GM23338 (cell line): Measurements from ENCODE around the gene NR3C1. TPM values are rescaled to one million over a fixed set of nuclear protein-coding genes. Genes with fewer than 3 reads are reported as not detected.

Source experiments
- ATAC-seq: fragments of 200-7000 bp; cut with Tn5 transposase; 3 replicates; pipeline ENCODE4 v1.9.1; 2020
- DNase-seq: peaks from one replicate; pipeline ENCODE4 v3.0.0-alpha.2; 2015; ENCODE audit warnings: low spot score
- H2AFZ ChIP-seq: fragments of 200-600 bp; sonication (generic); 2 replicates; pipeline ENCODE4 v1.8.0; 2016; ENCODE audit warnings: antibody characterized with exemption, mild to moderate bottlenecking, moderate library complexity
- H3F3A ChIP-seq: fragments of 200-600 bp; sonication (generic); replicated peaks from 2 replicates; pipeline ENCODE4 v1.8.0; 2017; ENCODE audit warnings: antibody characterized with exemption, mixed run types, low read depth
- H3K27ac ChIP-seq: fragments of 200-600 bp; sonication (generic); 2 replicates; pipeline ENCODE4 v1.6.1; 2016; ENCODE audit warnings: low read depth
- H3K27me3 ChIP-seq: fragments of 200-600 bp; sonication (generic); 2 replicates; pipeline ENCODE4 v1.8.0; 2016; ENCODE audit warnings: mild to moderate bottlenecking, mixed run types, moderate library complexity; ENCODE audit not compliant: insufficient read depth
- H3K36me3 ChIP-seq: fragments of 200-600 bp; sonication (generic); 2 replicates; pipeline ENCODE4 v1.8.0; 2016; ENCODE audit warnings: mild to moderate bottlenecking; ENCODE audit not compliant: insufficient read depth
- H3K4me1 ChIP-seq: fragments of 200-600 bp; sonication (generic); 2 replicates; pipeline ENCODE4 v1.8.0; 2016; ENCODE audit warnings: mild to moderate bottlenecking, moderate library complexity; ENCODE audit not compliant: insufficient read depth
- H3K4me2 ChIP-seq: fragments of 200-600 bp; sonication (generic); 2 replicates; pipeline ENCODE4 v1.7.1; 2017; ENCODE audit warnings: mixed run types
- H3K4me3 ChIP-seq: fragments of 200-600 bp; sonication (generic); 2 replicates; pipeline ENCODE4 v1.6.1; 2016; ENCODE audit warnings: mixed run types
- H3K79me2 ChIP-seq: fragments of 200-600 bp; sonication (generic); replicated peaks from 2 replicates; pipeline ENCODE4 v1.8.0; 2017; ENCODE audit warnings: mild to moderate bottlenecking; ENCODE audit not compliant: insufficient read depth
- H3K9me2 ChIP-seq: fragments of 200-600 bp; sonication (generic); 2 replicates; pipeline ENCODE4 v1.8.0; 2017; ENCODE audit not compliant: insufficient read depth
- H4K20me1 ChIP-seq: fragments of 200-600 bp; sonication (generic); replicated peaks from 2 replicates; pipeline ENCODE4 v1.8.0; 2017; ENCODE audit warnings: mild to moderate bottlenecking; ENCODE audit not compliant: insufficient read depth
- H3K27ac Mint-ChIP-seq: 2 replicates; pipeline ENCODE4 v1.8.0; 2020; ENCODE audit warnings: inconsistent platforms, mild to moderate bottlenecking, moderate library complexity, mixed read lengths
- H3K27me3 Mint-ChIP-seq: 3 replicates; pipeline ENCODE4 v1.8.0; 2022; ENCODE audit warnings: low read depth, mild to moderate bottlenecking, moderate library complexity, mixed read lengths, inconsistent platforms; ENCODE audit not compliant: insufficient read depth, poor library complexity
- H3K36me3 Mint-ChIP-seq: 3 replicates; pipeline ENCODE4 v1.8.0; 2021; ENCODE audit warnings: low read depth, mild to moderate bottlenecking, inconsistent platforms, moderate library complexity, mixed read lengths
- H3K4me1 Mint-ChIP-seq: 3 replicates; pipeline ENCODE4 v1.8.0; 2020; ENCODE audit warnings: mild to moderate bottlenecking, inconsistent platforms, mixed read lengths
- H3K4me3 Mint-ChIP-seq: 3 replicates; pipeline ENCODE4 v1.8.0; 2021; ENCODE audit warnings: moderate library complexity, mild to moderate bottlenecking, inconsistent platforms, mixed read lengths
- H3K9me3 Mint-ChIP-seq: 3 replicates; pipeline ENCODE4 v1.8.0; 2020; ENCODE audit warnings: moderate library complexity, mild to moderate bottlenecking, inconsistent platforms, mixed read lengths
- CREB1 ChIP-seq: fragments of 250-450 bp; sonication (Bioruptor Pico); IDR thresholded peaks from 2 replicates; pipeline ENCODE4 v1.5.0; 2020; ENCODE audit warnings: low read depth, mild to moderate bottlenecking, moderate library complexity
- EZH2 ChIP-seq: fragments of 200-600 bp; sonication (generic); IDR thresholded peaks from one replicate; pipeline ENCODE4 v1.8.0; 2017; ENCODE audit warnings: antibody characterized with exemption, mild to moderate bottlenecking, low read depth; ENCODE audit not compliant: unreplicated experiment
- EZH2phosphoT487 ChIP-seq: fragments of 200-600 bp; sonication (generic); IDR thresholded peaks from one replicate; pipeline ENCODE4 v1.8.1; 2018; ENCODE audit warnings: antibody characterized with exemption; ENCODE audit not compliant: unreplicated experiment
- JUNB ChIP-seq: IDR thresholded peaks from one replicate; pipeline ENCODE4 v1.6.1; 2016; ENCODE audit warnings: antibody characterized with exemption; ENCODE audit not compliant: unreplicated experiment
- NANOG ChIP-seq: IDR thresholded peaks from 2 replicates; pipeline ENCODE4 v1.6.1; 2016; ENCODE audit warnings: antibody characterized with exemption, borderline replicate concordance
- POLR2AphosphoS5 ChIP-seq: IDR thresholded peaks from 2 replicates; pipeline ENCODE4 v1.6.1; 2016; ENCODE audit warnings: antibody characterized with exemption, low read depth
- STAT1 ChIP-seq: IDR thresholded peaks from one replicate; pipeline ENCODE4 v1.6.1; 2016; ENCODE audit warnings: antibody characterized with exemption; ENCODE audit not compliant: unreplicated experiment
- ZNF114 ChIP-seq: fragments of 250-450 bp; sonication (Bioruptor Pico); IDR thresholded peaks from 2 replicates; pipeline ENCODE4 v1.5.0; 2020; ENCODE audit warnings: mild to moderate bottlenecking, moderate library complexity
- ZNF331 ChIP-seq: fragments of 250-450 bp; sonication (Bioruptor Pico); IDR thresholded peaks from 2 replicates; pipeline ENCODE4 v1.5.0; 2020; ENCODE audit warnings: low read depth, mild to moderate bottlenecking, moderate library complexity
- polyA plus RNA-seq: library from polyadenylated mRNA; unstranded; fragments of >200 nt; fragmentation: Nextera tagmentation; extraction: Ambion mirVana; gene quantifications from 2 replicates; pipeline ENCODE4 v1.2.1, GENCODE V29; 2016
- total RNA-seq: library from RNA; depleted of rRNA; stranded (reverse); fragments of >200 nt; shearing (Covaris generic); gene quantifications from 2 replicates; pipeline ENCODE4 v1.2.3, GENCODE V29; 2014
- TF ChIP-seq, protein P1 (sequence below), 2 experiments: fragments of 200-600 bp in 1 of 2; sonication (generic) in 1 of 2; conservative IDR thresholded peaks; 2 replicates each; pipeline versions ENCODE4 v1.5.1 to v1.6.1; 2016 to 2017; ENCODE audit warnings: antibody characterized with exemption in 2 of 2, low read depth in 2 of 2, mild to moderate bottlenecking in 2 of 2, moderate library complexity in 1 of 2
- TF ChIP-seq, protein P2 (sequence below): IDR thresholded peaks from 2 replicates; pipeline ENCODE4 v1.6.1; 2016; ENCODE audit warnings: antibody characterized with exemption
- TF ChIP-seq, protein P3 (sequence below): IDR thresholded peaks from one replicate; pipeline ENCODE4 v1.6.1; 2018; ENCODE audit warnings: antibody characterized with exemption; ENCODE audit not compliant: unreplicated experiment
- TF ChIP-seq, protein P4 (sequence below): fragments of 250-450 bp; sonication (Bioruptor Pico); IDR thresholded peaks from 2 replicates; pipeline ENCODE4 v1.5.0; 2020; ENCODE audit warnings: mild to moderate bottlenecking, moderate library complexity

Gene NR3C1
- total and polyA plus RNA-seq, 2 experiments from 2014 or later, result 1.2 to 4.6 TPM

DNA sequence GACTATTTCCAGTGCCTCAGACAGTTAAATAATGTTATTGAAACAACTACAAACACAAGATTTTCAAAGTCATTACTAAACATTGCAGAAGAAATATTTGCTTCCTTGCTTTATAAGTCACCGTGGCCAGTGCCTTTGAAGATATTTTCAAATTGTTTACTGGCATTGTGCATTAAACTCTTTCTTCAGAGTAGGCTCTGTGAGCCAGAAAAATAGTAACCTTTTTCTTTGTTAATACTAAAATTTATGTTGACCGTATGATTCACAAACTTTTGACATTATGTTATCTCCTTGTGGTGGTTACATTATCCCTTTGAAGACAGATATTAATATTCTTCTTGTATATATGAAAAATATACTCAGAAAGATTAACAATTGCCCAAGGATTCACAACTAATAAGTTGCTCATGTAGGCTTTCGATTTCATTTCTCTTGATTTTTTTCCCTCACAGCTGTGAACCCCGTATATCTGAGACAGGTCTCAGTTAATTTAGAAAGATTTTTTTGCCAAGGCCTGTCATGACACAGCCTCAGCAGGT, 140.1 kb downstream of the NR3C1 start:
- H3K79me2 ChIP-seq, result no peaks in the 10 kb centered on the region
- H3K4me1 Mint-ChIP-seq, result no peaks in the 10 kb centered on the region
- no peaks in the 10 kb centered on the region for H3K4me1 ChIP-seq
- H4K20me1 ChIP-seq, result no peaks in the 10 kb centered on the region; the same call in 1 of the 2 replicates
- 0 out of 2 replicates have a peak overlapping the region, but pooled peaks have one; percentile 6 for H3K27ac Mint-ChIP-seq
- H3K9me3 Mint-ChIP-seq, result peaks cover 25% of the 10 kb centered on the region; the same call in 2 of the 3 replicates
- H3K4me2 ChIP-seq, result no peak overlapping the region
- H3K36me3 Mint-ChIP-seq, result peaks cover 12% of the 10 kb centered on the region; the same call in 2 of the 3 replicates
- H3K27me3 ChIP-seq, result no peaks in the 10 kb centered on the region
- no peak overlapping the region for H2AFZ ChIP-seq
- H3K36me3 ChIP-seq, result 0 out of 2 replicates have a peak, but pooled peaks cover 4% of the 10 kb centered on the region
- no peak overlapping the region for H3K27ac ChIP-seq
- ATAC-seq, result no peak
- H3K4me3 Mint-ChIP-seq, result no peak overlapping the region
- no peak overlapping the region for H3K4me3 ChIP-seq
- TF ChIP-seq CREB1 (CRISPR knock-in tag), result no peak
- TF ChIP-seq NANOG, result no peak
- no peak for TF ChIP-seq STAT1
- no peak for TF ChIP-seq JUNB
- TF ChIP-seq, protein P1, sequence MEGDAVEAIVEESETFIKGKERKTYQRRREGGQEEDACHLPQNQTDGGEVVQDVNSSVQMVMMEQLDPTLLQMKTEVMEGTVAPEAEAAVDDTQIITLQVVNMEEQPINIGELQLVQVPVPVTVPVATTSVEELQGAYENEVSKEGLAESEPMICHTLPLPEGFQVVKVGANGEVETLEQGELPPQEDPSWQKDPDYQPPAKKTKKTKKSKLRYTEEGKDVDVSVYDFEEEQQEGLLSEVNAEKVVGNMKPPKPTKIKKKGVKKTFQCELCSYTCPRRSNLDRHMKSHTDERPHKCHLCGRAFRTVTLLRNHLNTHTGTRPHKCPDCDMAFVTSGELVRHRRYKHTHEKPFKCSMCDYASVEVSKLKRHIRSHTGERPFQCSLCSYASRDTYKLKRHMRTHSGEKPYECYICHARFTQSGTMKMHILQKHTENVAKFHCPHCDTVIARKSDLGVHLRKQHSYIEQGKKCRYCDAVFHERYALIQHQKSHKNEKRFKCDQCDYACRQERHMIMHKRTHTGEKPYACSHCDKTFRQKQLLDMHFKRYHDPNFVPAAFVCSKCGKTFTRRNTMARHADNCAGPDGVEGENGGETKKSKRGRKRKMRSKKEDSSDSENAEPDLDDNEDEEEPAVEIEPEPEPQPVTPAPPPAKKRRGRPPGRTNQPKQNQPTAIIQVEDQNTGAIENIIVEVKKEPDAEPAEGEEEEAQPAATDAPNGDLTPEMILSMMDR (conservative IDR thresholded peaks at IDR 0.05; ENCODE audit: low read depth in 2 of 2), result no peak
- TF ChIP-seq POLR2AphosphoS5, result no peak
- no peak for TF ChIP-seq EZH2phosphoT487
- TF ChIP-seq, protein P2, sequence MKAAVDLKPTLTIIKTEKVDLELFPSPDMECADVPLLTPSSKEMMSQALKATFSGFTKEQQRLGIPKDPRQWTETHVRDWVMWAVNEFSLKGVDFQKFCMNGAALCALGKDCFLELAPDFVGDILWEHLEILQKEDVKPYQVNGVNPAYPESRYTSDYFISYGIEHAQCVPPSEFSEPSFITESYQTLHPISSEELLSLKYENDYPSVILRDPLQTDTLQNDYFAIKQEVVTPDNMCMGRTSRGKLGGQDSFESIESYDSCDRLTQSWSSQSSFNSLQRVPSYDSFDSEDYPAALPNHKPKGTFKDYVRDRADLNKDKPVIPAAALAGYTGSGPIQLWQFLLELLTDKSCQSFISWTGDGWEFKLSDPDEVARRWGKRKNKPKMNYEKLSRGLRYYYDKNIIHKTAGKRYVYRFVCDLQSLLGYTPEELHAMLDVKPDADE, result no peak
- no peak for TF ChIP-seq EZH2
- TF ChIP-seq, protein P3, sequence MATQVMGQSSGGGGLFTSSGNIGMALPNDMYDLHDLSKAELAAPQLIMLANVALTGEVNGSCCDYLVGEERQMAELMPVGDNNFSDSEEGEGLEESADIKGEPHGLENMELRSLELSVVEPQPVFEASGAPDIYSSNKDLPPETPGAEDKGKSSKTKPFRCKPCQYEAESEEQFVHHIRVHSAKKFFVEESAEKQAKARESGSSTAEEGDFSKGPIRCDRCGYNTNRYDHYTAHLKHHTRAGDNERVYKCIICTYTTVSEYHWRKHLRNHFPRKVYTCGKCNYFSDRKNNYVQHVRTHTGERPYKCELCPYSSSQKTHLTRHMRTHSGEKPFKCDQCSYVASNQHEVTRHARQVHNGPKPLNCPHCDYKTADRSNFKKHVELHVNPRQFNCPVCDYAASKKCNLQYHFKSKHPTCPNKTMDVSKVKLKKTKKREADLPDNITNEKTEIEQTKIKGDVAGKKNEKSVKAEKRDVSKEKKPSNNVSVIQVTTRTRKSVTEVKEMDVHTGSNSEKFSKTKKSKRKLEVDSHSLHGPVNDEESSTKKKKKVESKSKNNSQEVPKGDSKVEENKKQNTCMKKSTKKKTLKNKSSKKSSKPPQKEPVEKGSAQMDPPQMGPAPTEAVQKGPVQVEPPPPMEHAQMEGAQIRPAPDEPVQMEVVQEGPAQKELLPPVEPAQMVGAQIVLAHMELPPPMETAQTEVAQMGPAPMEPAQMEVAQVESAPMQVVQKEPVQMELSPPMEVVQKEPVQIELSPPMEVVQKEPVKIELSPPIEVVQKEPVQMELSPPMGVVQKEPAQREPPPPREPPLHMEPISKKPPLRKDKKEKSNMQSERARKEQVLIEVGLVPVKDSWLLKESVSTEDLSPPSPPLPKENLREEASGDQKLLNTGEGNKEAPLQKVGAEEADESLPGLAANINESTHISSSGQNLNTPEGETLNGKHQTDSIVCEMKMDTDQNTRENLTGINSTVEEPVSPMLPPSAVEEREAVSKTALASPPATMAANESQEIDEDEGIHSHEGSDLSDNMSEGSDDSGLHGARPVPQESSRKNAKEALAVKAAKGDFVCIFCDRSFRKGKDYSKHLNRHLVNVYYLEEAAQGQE, result no peak
- TF ChIP-seq, protein P4, sequence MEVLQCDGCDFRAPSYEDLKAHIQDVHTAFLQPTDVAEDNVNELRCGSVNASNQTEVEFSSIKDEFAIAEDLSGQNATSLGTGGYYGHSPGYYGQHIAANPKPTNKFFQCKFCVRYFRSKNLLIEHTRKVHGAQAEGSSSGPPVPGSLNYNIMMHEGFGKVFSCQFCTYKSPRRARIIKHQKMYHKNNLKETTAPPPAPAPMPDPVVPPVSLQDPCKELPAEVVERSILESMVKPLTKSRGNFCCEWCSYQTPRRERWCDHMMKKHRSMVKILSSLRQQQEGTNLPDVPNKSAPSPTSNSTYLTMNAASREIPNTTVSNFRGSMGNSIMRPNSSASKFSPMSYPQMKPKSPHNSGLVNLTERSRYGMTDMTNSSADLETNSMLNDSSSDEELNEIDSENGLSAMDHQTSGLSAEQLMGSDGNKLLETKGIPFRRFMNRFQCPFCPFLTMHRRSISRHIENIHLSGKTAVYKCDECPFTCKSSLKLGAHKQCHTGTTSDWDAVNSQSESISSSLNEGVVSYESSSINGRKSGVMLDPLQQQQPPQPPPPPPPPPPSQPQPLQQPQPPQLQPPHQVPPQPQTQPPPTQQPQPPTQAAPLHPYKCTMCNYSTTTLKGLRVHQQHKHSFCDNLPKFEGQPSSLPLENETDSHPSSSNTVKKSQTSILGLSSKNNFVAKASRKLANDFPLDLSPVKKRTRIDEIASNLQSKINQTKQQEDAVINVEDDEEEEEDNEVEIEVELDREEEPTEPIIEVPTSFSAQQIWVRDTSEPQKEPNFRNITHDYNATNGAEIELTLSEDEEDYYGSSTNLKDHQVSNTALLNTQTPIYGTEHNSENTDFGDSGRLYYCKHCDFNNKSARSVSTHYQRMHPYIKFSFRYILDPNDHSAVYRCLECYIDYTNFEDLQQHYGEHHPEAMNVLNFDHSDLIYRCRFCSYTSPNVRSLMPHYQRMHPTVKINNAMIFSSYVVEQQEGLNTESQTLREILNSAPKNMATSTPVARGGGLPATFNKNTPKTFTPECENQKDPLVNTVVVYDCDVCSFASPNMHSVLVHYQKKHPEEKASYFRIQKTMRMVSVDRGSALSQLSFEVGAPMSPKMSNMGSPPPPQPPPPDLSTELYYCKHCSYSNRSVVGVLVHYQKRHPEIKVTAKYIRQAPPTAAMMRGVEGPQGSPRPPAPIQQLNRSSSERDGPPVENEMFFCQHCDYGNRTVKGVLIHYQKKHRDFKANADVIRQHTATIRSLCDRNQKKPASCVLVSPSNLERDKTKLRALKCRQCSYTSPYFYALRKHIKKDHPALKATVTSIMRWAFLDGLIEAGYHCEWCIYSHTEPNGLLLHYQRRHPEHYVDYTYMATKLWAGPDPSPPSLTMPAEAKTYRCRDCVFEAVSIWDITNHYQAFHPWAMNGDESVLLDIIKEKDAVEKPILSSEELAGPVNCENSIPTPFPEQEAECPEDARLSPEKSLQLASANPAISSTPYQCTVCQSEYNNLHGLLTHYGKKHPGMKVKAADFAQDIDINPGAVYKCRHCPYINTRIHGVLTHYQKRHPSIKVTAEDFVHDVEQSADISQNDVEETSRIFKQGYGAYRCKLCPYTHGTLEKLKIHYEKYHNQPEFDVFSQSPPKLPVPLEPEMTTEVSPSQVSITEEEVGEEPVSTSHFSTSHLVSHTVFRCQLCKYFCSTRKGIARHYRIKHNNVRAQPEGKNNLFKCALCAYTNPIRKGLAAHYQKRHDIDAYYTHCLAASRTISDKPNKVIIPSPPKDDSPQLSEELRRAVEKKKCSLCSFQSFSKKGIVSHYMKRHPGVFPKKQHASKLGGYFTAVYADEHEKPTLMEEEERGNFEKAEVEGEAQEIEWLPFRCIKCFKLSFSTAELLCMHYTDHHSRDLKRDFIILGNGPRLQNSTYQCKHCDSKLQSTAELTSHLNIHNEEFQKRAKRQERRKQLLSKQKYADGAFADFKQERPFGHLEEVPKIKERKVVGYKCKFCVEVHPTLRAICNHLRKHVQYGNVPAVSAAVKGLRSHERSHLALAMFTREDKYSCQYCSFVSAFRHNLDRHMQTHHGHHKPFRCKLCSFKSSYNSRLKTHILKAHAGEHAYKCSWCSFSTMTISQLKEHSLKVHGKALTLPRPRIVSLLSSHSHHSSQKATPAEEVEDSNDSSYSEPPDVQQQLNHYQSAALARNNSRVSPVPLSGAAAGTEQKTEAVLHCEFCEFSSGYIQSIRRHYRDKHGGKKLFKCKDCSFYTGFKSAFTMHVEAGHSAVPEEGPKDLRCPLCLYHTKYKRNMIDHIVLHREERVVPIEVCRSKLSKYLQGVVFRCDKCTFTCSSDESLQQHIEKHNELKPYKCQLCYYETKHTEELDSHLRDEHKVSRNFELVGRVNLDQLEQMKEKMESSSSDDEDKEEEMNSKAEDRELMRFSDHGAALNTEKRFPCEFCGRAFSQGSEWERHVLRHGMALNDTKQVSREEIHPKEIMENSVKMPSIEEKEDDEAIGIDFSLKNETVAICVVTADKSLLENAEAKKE, result no peak
- no peak for TF ChIP-seq ZNF331 (CRISPR knock-in tag)
- TF ChIP-seq ZNF114 (CRISPR knock-in tag), result no peak
- no peak for DNase-seq
- 0 out of 2 replicates have a peak, but pooled peaks cover 3% of the 10 kb centered on the region for H3K9me2 ChIP-seq
- H3F3A ChIP-seq, result no peaks in the 10 kb centered on the region
- H3K27me3 Mint-ChIP-seq, result no peaks in the 10 kb centered on the region
